HG03064 (cell line): ENCODE measurements around the gene ACSL4.
"Not testable (repeated sequence)": the region's sequence is repeated elsewhere in the genome, so short reads cannot be mapped to it uniquely, and the experiment has no call there.

Experiments
- ATAC-seq: cut with Tn5 transposase; IDR thresholded peaks from one replicate; pipeline ENCODE4 v1.9.1; 2021; ENCODE audit warnings: low read depth; ENCODE audit not compliant: unreplicated experiment

The ACSL4 gene

DNA sequence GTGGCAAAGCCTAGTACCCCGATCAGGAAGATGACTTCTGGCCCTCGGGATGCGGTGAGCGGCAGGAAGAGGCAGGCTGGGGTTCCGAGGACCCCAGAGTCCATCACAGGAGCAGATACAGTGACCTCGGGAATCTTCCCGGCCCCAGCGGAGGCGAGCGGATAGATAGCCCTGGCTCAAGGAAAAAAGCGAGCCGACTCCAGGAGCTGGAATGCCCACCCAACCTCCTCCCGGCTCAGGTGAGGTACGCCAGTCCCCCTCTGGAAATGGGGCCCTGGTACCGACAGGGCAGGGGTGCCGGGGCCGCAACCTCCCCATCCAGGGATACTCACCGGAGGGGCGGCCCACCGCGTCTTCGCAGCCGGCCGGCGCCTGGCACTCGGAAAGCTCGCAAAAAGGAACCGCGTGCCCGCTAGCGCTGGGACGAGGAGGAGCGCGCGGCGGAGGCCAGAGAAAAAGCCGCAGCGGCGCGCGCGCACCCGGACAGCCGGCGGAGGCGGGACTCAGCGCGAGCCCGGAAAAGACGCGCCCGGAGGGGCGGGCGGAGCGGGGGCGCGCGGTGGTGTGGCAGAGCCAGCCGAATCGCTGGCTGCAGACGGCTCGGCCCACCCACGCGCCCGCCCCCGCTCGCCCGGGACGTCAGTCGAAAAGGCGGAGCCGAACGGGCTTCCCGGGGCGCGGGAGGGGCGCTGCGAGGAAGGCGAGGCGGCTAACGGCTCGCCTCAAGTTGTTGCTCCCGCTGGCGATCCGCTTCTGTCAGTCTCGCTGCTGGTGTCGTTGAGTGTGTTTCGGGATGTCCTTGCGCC, at the start of gene ACSL4:
Gene ACSL4 (minus strand): TSS at position 451 of the 806 bp plus-strand sequence. CDS start 49,894 bp downstream, outside the sequence.
- ATAC-seq = peak; percentile 91

DNA sequence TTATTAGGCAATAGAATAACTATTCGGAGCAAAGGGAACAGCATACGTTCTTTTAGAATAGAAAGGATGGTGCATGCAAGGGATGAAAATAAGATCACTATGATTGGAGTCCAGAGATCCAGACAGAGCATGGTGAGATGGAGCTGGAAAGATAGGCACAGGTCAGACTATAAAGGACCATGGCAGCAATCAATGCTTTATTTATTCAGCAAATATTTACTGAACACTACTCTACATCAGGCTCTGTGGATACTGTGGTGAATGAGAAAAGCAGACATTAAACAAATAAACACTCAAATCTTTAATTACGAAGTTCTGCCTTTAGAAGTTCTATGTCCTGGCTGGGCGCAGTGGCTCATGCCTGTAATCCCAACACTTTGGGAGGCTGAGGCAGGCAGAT, 44.7 kb upstream of the ACSL4 start:
- ATAC-seq = no peak

DNA sequence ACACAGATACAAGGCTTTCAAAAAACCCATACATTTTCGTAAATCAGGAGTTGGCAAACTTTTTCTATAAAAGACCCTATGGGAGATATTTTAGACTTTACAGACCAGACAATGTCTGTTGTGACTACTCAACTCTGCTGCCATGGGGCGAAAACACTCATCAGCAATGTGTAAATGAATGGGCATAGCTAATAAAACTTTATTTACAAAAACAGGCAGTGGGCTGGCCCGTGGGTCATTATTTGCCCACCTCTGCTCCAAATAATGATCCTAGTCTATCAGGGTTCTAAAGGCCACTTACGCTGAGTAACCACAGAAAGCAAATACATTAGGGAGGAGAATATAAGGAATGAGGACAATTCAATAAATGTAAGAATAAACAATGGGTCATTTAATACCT, 43.9 kb upstream of the ACSL4 start:
- ATAC-seq = no peak

DNA sequence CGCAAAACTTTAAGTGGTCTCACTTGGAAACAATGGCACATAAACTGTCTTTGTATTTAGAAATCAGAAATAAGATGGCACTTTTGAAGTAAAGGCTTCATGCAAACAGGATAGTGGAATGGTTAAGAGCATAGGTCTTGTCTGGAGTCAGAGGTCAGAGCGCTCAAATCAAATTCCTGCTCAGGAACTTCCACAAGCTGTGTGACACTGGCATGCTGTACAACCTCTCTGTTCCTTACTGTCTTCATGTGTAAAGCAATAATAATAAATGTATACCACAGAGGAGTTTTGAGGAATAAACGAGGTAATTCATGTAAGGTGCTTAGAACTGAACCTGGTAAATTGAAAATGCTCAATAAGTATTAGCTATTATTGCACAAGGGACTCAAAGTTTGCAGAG, 43.4 kb upstream of the ACSL4 start:
- no peak for ATAC-seq

DNA sequence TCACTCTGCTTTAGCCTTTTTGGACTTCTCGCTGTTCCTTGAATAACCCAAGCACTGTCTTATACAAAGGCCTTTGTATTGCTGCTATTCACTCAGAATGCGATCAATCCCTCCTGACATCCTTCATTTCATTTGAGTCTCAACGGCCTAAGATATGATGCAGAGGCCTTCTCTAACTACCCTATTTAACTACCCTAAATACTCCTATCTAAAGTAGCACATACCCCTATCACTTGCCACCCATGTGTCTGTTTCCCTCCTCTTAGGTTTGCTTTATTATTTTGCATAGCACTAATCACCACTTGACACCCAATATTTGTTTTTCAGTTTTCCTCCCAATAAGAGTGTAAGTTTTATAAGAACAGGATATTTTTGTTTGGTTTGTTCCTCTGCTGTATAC, 42.3 kb upstream of the ACSL4 start:
- ATAC-seq = no peak

DNA sequence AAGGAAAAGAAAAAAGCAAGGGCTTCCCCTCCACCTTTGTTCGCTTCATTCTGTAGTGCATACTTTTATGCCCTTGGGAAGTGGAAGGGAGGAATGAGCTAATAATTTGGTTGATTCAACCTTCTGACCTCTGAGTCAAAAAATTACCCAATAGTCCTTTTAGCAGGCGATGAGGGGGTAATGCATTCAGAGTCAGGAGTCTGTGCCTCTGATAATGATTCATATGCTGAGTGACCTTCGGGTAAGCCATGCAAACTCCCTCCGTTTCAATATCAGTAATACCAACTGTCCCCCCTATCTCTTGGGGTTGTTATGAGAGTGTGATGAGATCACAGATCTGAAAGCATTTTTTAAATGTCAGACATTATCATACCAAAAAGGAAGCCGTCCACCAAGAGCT, 41.6 kb upstream of the ACSL4 start:
- peak; percentile 95 for ATAC-seq

DNA sequence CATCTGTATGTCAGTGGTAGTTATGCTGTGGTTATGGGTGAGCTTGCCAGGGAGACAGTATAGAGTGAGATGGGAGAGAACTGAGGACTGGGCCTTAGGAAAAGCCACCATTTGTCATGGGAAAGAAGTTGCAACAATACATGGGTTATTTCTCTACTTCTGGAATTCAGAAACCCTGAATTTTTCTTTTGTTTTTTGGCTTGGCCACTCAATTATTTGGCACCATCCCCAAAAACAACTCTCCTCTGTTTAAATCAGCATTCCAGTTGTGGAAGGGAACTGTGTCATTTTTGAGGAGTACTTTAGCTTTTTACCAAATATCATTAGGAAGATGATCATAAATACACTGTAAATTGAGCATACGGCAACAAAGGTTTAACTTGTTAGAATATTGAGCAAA, 41.1 kb upstream of the ACSL4 start:
- no peak for ATAC-seq

DNA sequence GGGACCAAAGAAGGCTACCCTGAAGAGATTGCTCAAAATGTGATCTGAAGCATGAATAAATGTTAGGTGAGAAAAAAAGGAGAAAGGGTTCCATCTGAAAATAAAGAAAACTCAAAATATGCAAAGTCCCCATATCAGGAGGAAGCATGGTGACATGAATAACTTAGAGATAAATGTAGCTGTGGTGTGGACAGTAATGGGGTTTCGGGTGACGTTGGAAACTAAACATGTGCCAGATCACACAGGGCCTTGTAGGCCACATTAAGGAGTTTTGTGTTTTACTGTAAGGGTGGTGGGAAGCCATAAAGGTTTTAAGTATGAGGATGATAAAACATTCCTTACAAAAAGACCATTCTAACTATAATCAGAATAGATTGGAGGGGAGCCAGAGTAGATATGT, 40.3 kb upstream of the ACSL4 start:
- ATAC-seq = no peak

DNA sequence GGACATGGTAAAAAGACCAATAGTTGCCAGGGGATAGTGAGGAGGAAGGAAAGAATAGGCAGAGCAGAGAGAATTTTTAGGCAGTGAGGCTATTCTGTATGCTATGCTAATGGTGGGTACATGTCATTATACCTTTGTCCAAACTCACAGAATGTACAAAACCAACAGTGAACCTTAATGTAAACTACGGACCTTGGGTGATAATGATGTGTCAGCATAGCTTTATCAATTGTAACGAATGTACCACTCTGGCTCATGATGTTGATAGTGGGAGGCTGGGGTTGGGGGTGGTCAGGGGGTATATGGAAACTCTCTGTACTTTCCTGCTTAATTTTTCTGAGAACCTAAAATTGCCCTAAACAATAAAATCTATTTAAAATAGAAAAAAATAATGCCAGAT, 37.7 kb upstream of the ACSL4 start:
- no peak for ATAC-seq

DNA sequence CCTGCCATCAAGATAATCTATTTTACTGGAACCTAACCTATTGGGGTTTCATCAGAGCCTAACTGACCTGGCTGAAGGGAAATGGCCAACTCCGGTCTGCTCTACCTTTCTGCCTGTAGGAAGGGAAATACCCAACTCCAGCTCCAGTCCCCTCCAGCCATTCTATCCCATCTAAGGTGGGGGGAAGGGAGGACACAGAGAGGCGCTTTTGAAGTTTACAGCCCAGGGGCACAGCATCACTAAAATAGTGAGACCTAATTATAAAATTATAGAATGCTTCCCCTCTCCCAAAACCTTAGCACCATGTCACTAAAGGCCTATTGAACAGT, 27.8 kb upstream of the ACSL4 start:
- no peak for ATAC-seq

DNA sequence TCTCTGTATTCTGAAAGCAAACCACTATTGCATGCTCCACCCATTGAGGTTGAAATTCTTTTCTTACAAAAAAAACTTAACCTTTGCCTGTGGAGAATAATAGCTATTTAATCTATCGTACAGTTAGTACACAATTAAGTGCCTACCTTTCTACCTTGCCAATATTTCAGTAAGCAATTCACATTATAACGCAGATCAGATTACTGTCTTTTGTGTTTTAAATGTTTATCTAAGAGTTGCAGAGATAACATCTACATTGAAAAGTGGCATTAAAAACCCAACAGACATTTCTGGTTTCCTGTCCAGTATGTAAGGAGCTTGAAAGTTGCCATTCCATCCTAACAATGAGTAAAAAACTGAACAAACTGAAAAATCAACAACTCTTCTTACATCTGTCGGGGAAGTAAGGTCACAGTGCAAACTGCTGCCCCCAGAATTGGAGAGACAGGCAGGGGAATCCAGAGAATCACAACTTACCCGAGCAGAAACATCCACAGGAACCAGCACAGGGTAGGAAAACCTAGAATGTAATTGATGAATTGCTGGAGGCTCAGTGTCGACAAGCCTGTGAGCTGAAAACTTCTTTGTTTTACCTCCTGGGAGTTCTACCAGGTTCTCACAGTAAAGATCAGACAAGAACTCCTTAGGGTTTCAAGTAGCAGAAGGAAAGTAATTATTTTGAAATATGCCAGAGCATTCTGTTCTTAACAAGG, 27.3 kb upstream of the ACSL4 start:
- no peak for ATAC-seq

DNA sequence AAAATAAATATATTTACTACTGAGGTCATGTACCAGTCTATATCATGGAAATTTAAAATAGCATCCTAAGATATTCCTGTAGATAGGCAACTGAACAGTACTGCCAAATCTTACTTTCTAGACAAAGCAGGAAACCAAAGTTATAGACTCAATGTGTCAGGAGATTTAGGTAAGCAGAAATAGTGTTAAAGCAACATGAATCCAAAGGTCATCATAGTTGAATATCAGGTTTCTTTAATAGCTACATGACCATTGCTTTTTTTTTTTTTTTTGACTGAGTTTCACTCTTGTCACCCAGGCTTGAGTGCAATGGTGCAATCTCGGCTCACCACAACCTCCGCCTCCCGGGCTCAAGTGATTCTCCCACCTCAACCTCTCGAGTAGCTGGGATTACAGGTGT, 20.2 kb upstream of the ACSL4 start:
- ATAC-seq = no peak

DNA sequence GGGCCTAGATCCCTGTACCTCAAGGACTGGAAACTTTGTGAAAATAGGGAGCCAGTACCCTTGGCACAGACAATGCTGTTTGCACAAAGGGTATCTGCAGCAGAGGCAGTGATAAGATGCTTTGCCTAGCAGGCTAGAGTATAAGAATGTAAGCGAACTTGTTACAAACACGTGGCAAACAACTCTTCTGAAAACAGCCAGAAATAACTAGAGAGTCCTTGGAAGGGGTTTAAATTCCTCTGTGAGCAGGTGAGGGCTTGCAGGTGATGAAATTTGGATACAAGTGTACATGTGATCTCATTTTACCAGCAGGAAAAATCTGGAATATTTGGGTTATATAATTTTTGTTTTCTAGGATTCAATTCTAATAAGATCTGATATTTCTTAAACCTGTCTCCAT, 18.6 kb upstream of the ACSL4 start:
- ATAC-seq = no peak

DNA sequence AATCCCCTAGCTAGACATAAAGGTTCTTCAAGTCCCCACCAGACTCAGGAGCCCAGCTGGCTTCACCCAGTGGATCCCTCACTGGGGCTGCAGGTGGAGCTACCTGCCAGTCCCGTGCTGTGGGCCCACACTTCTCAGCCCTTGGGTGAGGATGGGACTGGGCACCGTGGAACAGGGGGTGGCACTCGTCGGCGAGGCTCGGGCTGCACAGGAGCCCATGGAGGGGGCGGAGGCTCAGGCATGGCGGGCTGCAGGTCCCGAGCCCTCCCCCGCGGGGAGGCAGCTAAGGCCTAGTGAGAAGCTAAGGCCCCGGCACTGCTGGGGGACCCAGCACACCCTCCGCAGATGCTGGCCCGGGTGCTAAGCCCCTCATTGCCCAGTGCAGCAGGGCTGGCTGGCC, 16.1 kb upstream of the ACSL4 start:
- no peak for ATAC-seq

DNA sequence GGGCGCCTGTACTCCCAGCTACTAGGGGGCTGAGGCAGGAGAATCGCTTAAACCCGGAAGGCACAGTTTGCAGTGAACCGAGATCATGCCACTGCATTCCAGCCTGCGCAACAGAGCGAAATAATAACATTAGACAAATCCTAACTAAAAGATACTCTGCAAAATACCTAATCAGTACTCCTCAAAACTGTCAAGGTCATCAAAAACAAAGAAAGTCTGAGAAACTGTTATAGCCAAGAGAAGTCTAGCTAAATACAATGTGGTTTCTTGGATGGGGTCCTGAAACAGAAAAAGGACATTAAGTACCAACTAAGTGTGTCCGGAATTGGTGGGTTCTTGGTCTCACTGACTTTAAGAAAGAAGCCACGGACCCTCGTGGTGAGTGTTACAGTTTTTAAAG, 14.6 kb upstream of the ACSL4 start:
- ATAC-seq = no peak

DNA sequence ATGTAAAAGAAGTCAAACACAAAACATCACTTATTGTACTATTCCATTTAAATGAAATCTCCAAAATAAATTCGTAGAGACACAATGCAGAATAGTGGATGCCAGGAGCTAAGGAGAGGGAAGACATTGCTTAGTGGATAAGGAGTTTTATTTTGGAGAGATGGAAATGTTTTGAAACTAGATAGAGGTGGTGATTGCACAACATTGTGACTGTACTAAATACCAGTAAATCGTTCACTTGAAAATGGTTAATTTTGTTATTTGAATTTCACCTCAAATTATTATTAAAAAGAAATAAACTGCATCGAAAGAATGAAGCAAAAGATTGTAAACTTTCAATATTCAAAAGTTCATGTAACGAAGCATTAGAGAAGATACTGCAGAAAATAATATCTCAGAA, 9.7 kb upstream of the ACSL4 start:
- no peak for ATAC-seq

DNA sequence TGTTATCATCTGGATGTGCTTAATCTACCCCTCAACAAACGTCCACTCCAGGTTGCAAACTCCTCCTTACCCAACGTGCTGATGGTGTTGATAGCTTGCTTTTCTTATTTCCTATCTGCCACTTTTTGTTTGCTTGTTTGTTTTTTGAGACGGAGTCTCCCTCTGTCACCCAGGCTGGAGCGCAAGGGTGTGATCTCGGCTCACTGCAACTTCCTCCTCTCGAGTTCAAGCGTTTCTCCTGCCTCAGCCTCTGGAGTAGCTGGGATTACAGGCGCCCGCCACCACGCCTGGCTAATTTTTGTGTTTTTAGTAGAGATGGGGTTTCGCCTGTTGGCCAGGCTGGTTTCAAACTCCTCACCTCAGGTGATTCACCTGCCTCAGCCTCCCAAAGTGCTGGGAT, 7.8 kb upstream of the ACSL4 start:
- ATAC-seq = not testable (repeated sequence)

DNA sequence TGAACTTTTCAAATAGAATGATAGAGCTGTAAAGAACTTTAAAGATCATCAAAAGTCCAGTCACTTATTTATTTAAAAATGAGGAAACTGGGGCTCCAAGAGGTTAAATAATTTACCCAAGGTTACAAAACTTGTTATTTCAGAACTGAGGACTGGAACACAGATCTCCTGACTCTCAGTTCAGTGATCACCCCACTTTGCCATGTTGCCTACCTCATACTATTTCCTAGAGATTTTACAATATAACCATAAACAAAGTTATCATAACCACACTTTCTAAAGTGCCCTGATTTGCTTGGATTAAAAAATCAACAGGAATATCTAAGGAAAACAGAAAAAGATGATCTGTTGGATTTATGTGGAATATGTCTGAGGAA, 7.4 kb upstream of the ACSL4 start:
- ATAC-seq = no peak

DNA sequence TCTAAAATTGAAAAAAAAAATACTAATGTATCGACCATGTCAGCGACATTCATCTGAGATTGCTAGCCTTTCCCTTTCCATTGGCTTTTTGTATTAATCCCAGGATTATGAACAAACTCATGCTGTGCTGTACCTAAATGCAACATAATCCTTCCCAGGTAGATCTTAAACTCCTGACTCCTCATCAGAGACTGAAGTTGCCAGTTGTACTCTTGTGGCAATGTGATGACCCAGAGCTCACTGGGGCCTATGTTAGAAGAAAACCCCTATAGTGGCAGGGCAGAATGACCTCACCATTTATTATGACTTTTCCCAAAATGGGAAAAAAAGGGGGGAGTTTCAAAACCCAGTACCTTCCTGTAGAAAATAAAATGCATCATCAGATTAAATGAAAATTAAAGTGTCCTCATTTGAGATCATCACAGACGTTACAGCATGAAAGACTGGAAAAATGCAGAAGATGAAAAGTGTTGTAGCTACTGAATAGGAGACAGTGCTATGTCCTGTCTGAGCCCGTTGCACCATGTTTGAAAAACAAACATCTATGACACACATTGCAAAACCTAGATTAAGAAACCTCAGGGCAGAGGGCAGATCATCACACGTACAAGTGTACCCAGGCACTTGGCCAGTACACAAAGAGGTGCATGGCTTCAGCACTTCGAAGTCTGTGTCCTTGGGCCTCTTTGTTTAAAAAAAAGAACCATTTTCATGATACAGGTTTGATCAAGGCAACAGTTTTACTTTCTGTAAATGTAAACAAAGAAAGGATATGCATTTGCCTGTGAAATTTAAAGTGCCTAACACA, 6.8 kb upstream of the ACSL4 start:
- ATAC-seq = no peak

DNA sequence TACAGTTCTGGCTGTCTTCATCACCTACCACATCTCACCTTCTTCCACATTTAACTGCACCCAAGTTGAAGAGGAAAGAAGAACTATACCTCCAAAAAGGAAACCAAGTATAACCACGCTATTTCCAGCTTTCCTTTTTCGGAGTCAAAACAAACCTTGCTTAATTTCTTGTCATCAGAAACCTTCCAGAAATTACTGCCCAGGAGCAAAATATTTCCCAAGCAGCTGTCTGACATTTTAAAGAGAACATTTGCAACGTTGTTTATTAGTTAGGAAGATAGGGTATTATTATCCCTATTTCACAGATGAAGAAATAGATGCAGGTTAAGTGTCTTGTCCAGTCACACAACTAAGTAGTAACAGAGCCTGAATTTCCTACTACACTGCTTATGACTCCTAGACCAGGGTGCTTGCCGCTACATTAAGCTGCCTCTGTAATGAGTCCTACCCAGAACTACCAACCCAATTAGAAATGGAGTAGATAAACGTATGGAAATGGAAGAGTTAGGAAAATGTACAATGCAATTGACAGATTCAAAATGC, 2.2 kb upstream of the ACSL4 start:
- ATAC-seq = no peak

DNA sequence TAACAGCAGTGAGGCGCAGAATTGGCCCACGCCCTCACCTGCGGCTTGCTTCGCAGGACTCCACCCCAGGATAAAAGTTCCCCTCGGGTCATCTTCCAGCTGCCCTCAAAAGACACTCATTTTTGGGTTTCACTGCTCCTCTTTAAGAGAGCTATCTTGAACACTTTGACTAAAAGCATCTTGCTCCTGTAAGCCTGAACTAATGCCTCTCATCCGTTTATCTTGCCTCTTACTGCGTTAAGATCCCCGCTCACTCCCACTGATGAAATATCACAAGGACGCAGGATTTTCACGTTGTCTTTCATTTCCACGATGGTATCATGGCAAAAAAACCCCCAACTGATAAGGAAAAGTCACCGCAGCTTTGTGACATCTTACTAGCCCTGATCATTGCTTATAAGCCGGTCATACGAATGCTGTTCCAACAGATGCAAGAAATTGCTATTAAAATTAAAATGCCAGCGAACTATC, 591 bp upstream of the ACSL4 start:
- ATAC-seq = peak; percentile 39
